ENCODE results near the gene OR4S2. TPM values are rescaled to one million over a fixed set of nuclear protein-coding genes. Genes with fewer than 3 reads are reported as not detected.

OR4S2 gene
- total RNA-seq, 1 experiment from 2014 or later, result not detected

DNA sequence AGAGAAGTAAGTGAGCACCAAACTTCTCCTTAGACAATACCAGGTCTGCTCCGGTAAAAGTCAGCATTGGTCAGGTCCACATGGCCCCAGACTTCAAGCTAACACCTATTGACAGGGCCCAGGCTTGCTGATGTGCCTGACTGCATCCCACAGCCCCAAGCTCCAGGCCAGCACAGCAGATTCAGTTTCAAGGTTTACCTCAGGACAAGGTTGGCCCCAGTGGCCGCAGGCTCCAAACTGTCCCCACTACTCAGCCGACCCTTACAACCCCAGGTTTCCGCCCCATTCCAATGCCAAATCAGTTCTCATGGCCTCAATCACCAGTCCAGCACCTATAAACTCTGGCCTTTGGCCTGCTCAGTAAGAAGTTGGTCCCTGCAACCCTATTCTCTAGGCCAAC, 53.3 kb downstream of the OR4S2 start:
- Histone ChIP-seq H3K9me3 (no peaks in the 10 kb centered on the region), H3K27me3 (replicated peaks; ENCODE audit: control insufficient read depth, insufficient read depth, low read length) (no peaks in the 10 kb centered on the region), H3K4me3 (ENCODE audit: low read depth, low read length) (no peak overlapping the region), H3K4me1 (no peaks in the 10 kb centered on the region), H3K36me3 (ENCODE audit: control insufficient read depth, insufficient read depth, low read length) (no peaks in the 10 kb centered on the region)
- ChIA-PET CTCF (no interaction called here), POLR2A (no interaction called here)
- intact Hi-C loops (cut with micrococcal nuclease; ENCODE audit: unreplicated experiment), result no loop called here
- TF ChIP-seq, protein P1, sequence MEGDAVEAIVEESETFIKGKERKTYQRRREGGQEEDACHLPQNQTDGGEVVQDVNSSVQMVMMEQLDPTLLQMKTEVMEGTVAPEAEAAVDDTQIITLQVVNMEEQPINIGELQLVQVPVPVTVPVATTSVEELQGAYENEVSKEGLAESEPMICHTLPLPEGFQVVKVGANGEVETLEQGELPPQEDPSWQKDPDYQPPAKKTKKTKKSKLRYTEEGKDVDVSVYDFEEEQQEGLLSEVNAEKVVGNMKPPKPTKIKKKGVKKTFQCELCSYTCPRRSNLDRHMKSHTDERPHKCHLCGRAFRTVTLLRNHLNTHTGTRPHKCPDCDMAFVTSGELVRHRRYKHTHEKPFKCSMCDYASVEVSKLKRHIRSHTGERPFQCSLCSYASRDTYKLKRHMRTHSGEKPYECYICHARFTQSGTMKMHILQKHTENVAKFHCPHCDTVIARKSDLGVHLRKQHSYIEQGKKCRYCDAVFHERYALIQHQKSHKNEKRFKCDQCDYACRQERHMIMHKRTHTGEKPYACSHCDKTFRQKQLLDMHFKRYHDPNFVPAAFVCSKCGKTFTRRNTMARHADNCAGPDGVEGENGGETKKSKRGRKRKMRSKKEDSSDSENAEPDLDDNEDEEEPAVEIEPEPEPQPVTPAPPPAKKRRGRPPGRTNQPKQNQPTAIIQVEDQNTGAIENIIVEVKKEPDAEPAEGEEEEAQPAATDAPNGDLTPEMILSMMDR (IDR thresholded peaks at IDR 0.05; ENCODE audit: insufficient read depth in 1 of 2, low read depth in 1 of 2, low read length in 1 of 2, severe bottlenecking in 1 of 2, unreplicated experiment in 1 of 2), result no peak
- Mint-ChIP-seq H3K27ac (ENCODE audit: unreplicated experiment) (no peak overlapping the region), H3K36me3 (ENCODE audit: insufficient read depth, unreplicated experiment) (no peaks in the 10 kb centered on the region), H3K4me3 (ENCODE audit: unreplicated experiment) (no peak overlapping the region), H3K9me3 (ENCODE audit: unreplicated experiment) (peaks cover 28% of the 10 kb centered on the region), H3K27me3 (ENCODE audit: insufficient read depth, unreplicated experiment) (no peaks in the 10 kb centered on the region), H3K4me1 (ENCODE audit: low read depth, unreplicated experiment) (no peaks in the 10 kb centered on the region)
- no TSS peak for BruUV-seq (replicated peaks)
- DNase-seq, result no peak

Other genes with a start within 250 kb of the OR4S2 start
- not detected in 2 replicates for gene OR4C15, start 93.9 kb upstream of the OR4S2 start, total RNA-seq (2022)
- gene OR4C16, start 76.2 kb upstream of the OR4S2 start, total RNA-seq (2022), result not detected in 2 replicates
- gene OR4C11, start 40.7 kb upstream of the OR4S2 start, total RNA-seq (2022), result not detected in 2 replicates
- gene OR4P4, start 13.2 kb upstream of the OR4S2 start, total RNA-seq (2022), result not detected in 2 replicates
- not detected in 2 replicates for gene OR4C6, start 13.9 kb downstream of the OR4S2 start, total RNA-seq (2022)
- not detected in 2 replicates for gene OR5D13, start 125.1 kb downstream of the OR4S2 start, total RNA-seq (2022)
- gene OR5D14, start 147.2 kb downstream of the OR4S2 start, total RNA-seq (2022), result not detected in 2 replicates
- not detected in 2 replicates for gene OR5L1, start 163.0 kb downstream of the OR4S2 start, total RNA-seq (2022)
- gene OR5D18, start 171.3 kb downstream of the OR4S2 start, total RNA-seq (2022), result not detected in 2 replicates
- not detected in 2 replicates for gene OR5L2, start 178.9 kb downstream of the OR4S2 start, total RNA-seq (2022)
- gene OR5D16, start 190.4 kb downstream of the OR4S2 start, total RNA-seq (2022), result not detected in 2 replicates
- gene TRIM51, start 235.0 kb downstream of the OR4S2 start, total RNA-seq (2022), result not detected in 2 replicates